Hippocampal formation (tissue), 2 donors: ENCODE results near the gene CALHM2.
"Not testable (repeated sequence)": the region's sequence is repeated elsewhere in the genome, so short reads cannot be mapped to it uniquely, and the experiment has no call there.

Experiments
- DNase-seq, 2 donors: peaks; one replicate each; lab custom pipeline; 2025; lab: John Stamatoyannopoulos, UW

Gene CALHM2

GRCh38 chr10:103451831-103452505 is at the start of gene CALHM2:
Gene CALHM2 (minus strand): TSS chr10:103452370. CDS start chr10:103449941, 2,429 bp downstream.
- DNase-seq: peak; percentile 13 to 48

- DNase-seq: no peak
Observed at GRCh38 chr10:103501186-103501585, 49.0 kb upstream of the CALHM2 start.

- no peak for DNase-seq
Observed at GRCh38 chr10:103500481-103500880, 48.3 kb upstream of the CALHM2 start.

GRCh38 chr10:103499881-103500280 is 47.7 kb upstream of the CALHM2 start:
- no peak for DNase-seq

GRCh38 chr10:103498936-103499638 is 46.9 kb upstream of the CALHM2 start:
- no peak for DNase-seq

GRCh38 chr10:103497161-103497915 is 45.2 kb upstream of the CALHM2 start:
- DNase-seq: no peak

GRCh38 chr10:103495321-103495720 is 43.2 kb upstream of the CALHM2 start:
- no peak for DNase-seq

GRCh38 chr10:103493916-103494877 is 42.0 kb upstream of the CALHM2 start:
- DNase-seq: no peak

- DNase-seq: peak in 1 of 2 donors; percentile 20
Observed at GRCh38 chr10:103493362-103493915, 41.3 kb upstream of the CALHM2 start, which contains the start of gene NEURL1. Gene NEURL1 (plus strand): TSS chr10:103493705. CDS start chr10:103494388, 683 bp downstream.

- no peak for DNase-seq
Observed at GRCh38 chr10:103492655-103493261, 40.6 kb upstream of the CALHM2 start.

- no peak for DNase-seq
Observed at GRCh38 chr10:103491729-103492364, 39.7 kb upstream of the CALHM2 start.

GRCh38 chr10:103490986-103491314 is 38.8 kb upstream of the CALHM2 start:
- DNase-seq: no peak

GRCh38 chr10:103487410-103487708 is 35.2 kb upstream of the CALHM2 start:
- DNase-seq: no peak

GRCh38 chr10:103486635-103487409 is 34.7 kb upstream of the CALHM2 start:
- DNase-seq: not testable (repeated sequence)

GRCh38 chr10:103481974-103482531 is 29.9 kb upstream of the CALHM2 start:
- DNase-seq: peak in 1 of 2 donors; percentile 40

GRCh38 chr10:103480521-103480920 is 28.4 kb upstream of the CALHM2 start:
- DNase-seq: no peak

GRCh38 chr10:103479135-103479534 is 27.0 kb upstream of the CALHM2 start, which contains the start of gene CALHM3:
Gene CALHM3 (minus strand): TSS chr10:103479240. CDS start chr10:103479032, 208 bp downstream.
- DNase-seq: no peak

- DNase-seq: no peak
Observed at GRCh38 chr10:103478671-103479070, 26.5 kb upstream of the CALHM2 start.
